ENCODE results near the gene TBC1D14. TPM values are rescaled to one million over a fixed set of nuclear protein-coding genes. Genes with fewer than 3 reads are reported as not detected.
A peak's percentile ranks its signal among the peaks of the same experiment; 100 is the strongest.

Gene TBC1D14
- total RNA-seq, 2 donors from 2014 or later = 42.3 to 43.5 TPM

- Mint-ChIP-seq H3K36me3 (ENCODE audit: low read depth) (peaks cover 3% of the 10 kb centered on the region), H3K27me3 (ENCODE audit: insufficient read depth) (no peaks in the 10 kb centered on the region), H3K27ac (no peak overlapping the region), H3K4me1 (peaks cover 36% of the 10 kb centered on the region), H3K9me3 (no peaks in the 10 kb centered on the region), H3K4me3 (no peak overlapping the region)
- H3K36me3 ChIP-seq (ENCODE audit: control insufficient read depth, insufficient read depth, low read length) = no peaks in the 10 kb centered on the region
- 97 to 98% methylated on average over 3 to 4 of the region's 4 CpGs for WGBS, 2 experiments (ENCODE audit: insufficient coverage in 1 of 2, insufficient read length in 1 of 2)
- no peak overlapping the region for H3K9ac ChIP-seq (ENCODE audit: extremely low read depth, low read length, poor library complexity, severe bottlenecking)
- H3K4me3 ChIP-seq (ENCODE audit: low read length) = no peak overlapping the region
- no peaks in the 10 kb centered on the region for H3K27me3 ChIP-seq (ENCODE audit: control insufficient read depth, insufficient read depth, low read length, poor library complexity, severe bottlenecking)
- peaks cover 12% of the 10 kb centered on the region for H3K4me1 ChIP-seq (ENCODE audit: control insufficient read depth, insufficient read depth, low read length)
- TF ChIP-seq CTCF (conservative IDR thresholded peaks at IDR 0.05) = no peak
- H3K27ac ChIP-seq (ENCODE audit: low read depth, low read length) = no peak overlapping the region
- no peak for DNase-seq
- H3K9me3 ChIP-seq (ENCODE audit: control insufficient read depth, low read length) = no peaks in the 10 kb centered on the region
Measured at GRCh38 chr4:6983544-6984142, 74.0 kb downstream of the TBC1D14 start.

- Mint-ChIP-seq H3K36me3 (ENCODE audit: low read depth) (peaks cover 3% of the 10 kb centered on the region), H3K27me3 (ENCODE audit: insufficient read depth) (no peaks in the 10 kb centered on the region), H3K27ac (no peak overlapping the region), H3K9me3 (no peaks in the 10 kb centered on the region), H3K4me1 (peaks cover 48% of the 10 kb centered on the region), H3K4me3 (peak overlapping the region; percentile 82)
- 88 to 92% methylated on average over 11 to 13 of the region's 13 CpGs for WGBS, 2 experiments (ENCODE audit: insufficient coverage in 1 of 2, insufficient read length in 1 of 2)
- DNase-seq = no peak
- Histone ChIP-seq H3K36me3 (ENCODE audit: control insufficient read depth, insufficient read depth, low read length) (no peaks in the 10 kb centered on the region), H3K9me3 (ENCODE audit: control insufficient read depth, low read length) (no peaks in the 10 kb centered on the region), H3K4me3 (ENCODE audit: low read length) (peak overlapping the region; percentile 91), H3K27ac (ENCODE audit: low read depth, low read length) (no peak overlapping the region), H3K27me3 (ENCODE audit: control insufficient read depth, insufficient read depth, low read length, poor library complexity, severe bottlenecking) (no peaks in the 10 kb centered on the region), H3K9ac (ENCODE audit: extremely low read depth, low read length, poor library complexity, severe bottlenecking) (no peak overlapping the region), H3K4me1 (ENCODE audit: control insufficient read depth, insufficient read depth, low read length) (peaks cover 15% of the 10 kb centered on the region)
- no peak for TF ChIP-seq CTCF (conservative IDR thresholded peaks at IDR 0.05)
Measured at GRCh38 chr4:6984612-6985425, 75.2 kb downstream of the TBC1D14 start.

- Histone ChIP-seq H3K9ac (ENCODE audit: extremely low read depth, low read length, poor library complexity, severe bottlenecking) (peak overlapping the region; percentile 72), H3K27ac (ENCODE audit: low read depth, low read length) (peak overlapping the region; percentile 83), H3K4me1 (ENCODE audit: control insufficient read depth, insufficient read depth, low read length) (peaks cover 16% of the 10 kb centered on the region), H3K9me3 (ENCODE audit: control insufficient read depth, low read length) (no peaks in the 10 kb centered on the region), H3K36me3 (ENCODE audit: control insufficient read depth, insufficient read depth, low read length) (no peaks in the 10 kb centered on the region), H3K27me3 (ENCODE audit: control insufficient read depth, insufficient read depth, low read length, poor library complexity, severe bottlenecking) (no peaks in the 10 kb centered on the region), H3K4me3 (ENCODE audit: low read length) (peak overlapping the region; percentile 91)
- peak overlapping the region; percentile 97 for H3K27ac Mint-ChIP-seq
- DNase-seq = peak; percentile 74
- no peak for TF ChIP-seq CTCF (conservative IDR thresholded peaks at IDR 0.05)
- no peaks in the 10 kb centered on the region for H3K27me3 Mint-ChIP-seq (ENCODE audit: insufficient read depth)
- H3K4me1 Mint-ChIP-seq = peaks cover 50% of the 10 kb centered on the region
- 6 to 11% methylated on average over 13 to 28 of the region's 28 CpGs for WGBS, 2 experiments (ENCODE audit: insufficient coverage in 1 of 2, insufficient read length in 1 of 2)
- H3K36me3 Mint-ChIP-seq (ENCODE audit: low read depth) = peaks cover 3% of the 10 kb centered on the region
- H3K9me3 Mint-ChIP-seq = no peaks in the 10 kb centered on the region
- H3K4me3 Mint-ChIP-seq = peak overlapping the region; percentile 82
Measured at GRCh38 chr4:6986072-6986780, 76.6 kb downstream of the TBC1D14 start.

Data from endodermal cell (in vitro differentiated cells).